GM21360 (cell line): ENCODE data around the gene SORCS1.

ENCODE experiments used
- ATAC-seq: cut with Tn5 transposase; IDR thresholded peaks from one replicate; pipeline ENCODE4 v1.9.1; 2021; ENCODE audit warnings: mild to moderate bottlenecking, moderate library complexity; ENCODE audit not compliant: unreplicated experiment

Gene SORCS1

DNA sequence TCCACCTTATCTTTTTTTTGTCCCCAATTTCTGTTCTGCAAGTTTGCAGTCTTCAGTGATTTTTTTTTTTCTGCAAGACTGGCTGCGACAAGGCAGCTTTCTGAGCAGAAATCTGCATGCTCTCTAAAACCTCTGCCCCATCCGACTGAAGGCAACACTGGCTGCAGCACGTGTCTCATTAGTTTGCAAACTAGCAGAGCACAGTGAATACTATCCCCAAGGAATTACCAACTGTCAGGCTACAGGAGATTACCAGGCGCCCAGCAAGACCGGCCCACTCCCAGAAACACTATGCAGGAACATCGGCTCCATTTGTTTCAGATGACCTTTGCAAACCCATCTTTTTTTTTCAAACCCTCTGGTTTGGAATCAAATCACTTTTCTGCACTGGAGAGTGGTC, 538.8 kb downstream of the SORCS1 start:
- ATAC-seq = no peak

DNA sequence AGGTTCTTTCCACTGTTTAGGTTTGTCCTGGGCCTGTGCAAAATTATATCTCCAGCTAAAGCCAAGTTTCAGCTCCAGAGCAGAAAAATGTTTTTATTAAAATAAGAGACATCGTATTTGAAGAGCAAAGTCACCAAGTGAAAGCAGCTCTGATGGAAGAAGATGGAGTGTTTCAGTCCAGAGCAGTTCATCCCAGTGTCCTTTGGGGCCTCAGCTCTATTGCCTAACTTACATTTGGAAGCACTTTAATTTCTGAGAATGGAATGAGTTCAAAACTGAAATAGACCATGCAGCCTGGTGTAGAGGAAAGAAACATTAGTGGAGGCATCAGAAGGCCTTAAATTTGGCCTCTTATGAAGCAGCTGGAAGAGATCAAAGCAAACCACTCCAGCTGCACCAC, 545.2 kb downstream of the SORCS1 start:
- ATAC-seq = no peak

DNA sequence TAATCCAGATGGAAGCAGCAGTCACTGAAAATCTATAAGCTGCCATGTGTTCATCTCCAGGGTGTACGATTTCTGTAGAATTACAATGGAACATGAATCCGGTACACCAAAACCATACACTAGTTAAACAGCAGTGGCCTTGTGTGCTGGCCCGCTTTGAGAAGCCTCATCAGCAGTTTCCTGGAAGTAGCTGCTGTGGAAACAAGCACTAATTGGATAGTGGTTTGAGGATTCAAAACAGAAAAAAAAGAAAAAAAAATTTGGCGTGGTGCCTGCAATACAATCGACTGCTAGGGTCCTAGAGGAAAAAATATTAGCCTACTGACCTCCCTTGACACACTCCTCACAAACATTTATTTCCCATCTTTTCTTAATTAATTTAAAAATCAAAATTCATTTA, 545.9 kb downstream of the SORCS1 start:
- ATAC-seq = no peak

DNA sequence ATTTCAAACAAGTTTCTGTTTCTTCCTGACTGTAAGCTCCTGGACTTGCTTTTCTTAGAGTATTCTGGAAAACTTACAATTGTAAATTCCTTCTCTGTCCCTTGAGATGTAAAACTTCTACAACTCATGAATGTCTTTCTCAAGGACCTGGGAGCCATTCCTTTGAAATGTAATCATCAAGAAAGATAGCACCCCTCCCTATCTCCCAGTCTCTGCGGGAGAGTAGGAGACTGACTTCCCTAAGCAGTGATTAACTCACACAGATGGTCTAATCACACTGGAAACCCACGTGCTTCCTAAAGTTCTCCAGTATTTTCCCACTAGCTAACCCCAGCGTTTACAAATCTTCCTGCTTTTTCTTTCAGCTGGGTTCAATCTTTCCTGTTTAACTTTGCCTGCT, 549.4 kb downstream of the SORCS1 start:
- no peak for ATAC-seq

DNA sequence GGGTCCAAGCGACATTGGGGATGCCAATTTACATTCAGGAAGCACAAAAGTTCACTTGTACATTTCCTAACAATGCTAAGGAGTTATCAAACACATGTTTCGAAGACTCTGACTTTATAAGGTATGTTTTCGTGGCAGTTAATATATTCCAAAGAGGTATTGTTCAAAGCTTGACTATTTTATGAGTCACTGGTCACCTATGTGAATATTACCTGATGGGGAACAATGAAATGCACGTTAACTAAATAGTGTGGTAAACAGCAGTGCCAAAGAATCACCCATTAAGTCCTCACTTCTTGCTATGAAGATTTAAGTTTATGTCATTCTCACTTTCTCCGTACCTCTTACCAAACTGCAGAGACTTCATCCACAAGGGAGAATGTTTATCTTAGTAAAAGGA, 550.2 kb downstream of the SORCS1 start:
- no peak for ATAC-seq

DNA sequence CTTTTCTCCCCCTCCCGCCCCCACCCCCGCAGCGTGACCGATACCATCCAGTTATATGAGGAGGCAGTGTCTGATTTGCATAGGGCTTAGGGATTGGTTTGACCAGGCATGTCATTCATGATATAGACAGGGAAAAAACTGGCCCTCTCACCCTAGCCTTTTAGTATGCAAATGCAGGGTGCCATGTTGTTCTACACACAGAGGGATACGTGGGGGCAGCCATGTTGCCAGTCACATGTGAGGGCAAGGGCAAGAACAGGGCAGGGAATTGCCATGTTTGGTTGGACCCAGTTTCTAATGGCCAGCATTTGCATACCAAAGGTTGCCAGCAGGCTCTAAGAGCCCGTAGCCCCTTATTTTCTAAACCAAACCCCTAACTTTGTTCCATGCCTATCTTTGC, 552.1 kb downstream of the SORCS1 start:
- ATAC-seq = no peak

DNA sequence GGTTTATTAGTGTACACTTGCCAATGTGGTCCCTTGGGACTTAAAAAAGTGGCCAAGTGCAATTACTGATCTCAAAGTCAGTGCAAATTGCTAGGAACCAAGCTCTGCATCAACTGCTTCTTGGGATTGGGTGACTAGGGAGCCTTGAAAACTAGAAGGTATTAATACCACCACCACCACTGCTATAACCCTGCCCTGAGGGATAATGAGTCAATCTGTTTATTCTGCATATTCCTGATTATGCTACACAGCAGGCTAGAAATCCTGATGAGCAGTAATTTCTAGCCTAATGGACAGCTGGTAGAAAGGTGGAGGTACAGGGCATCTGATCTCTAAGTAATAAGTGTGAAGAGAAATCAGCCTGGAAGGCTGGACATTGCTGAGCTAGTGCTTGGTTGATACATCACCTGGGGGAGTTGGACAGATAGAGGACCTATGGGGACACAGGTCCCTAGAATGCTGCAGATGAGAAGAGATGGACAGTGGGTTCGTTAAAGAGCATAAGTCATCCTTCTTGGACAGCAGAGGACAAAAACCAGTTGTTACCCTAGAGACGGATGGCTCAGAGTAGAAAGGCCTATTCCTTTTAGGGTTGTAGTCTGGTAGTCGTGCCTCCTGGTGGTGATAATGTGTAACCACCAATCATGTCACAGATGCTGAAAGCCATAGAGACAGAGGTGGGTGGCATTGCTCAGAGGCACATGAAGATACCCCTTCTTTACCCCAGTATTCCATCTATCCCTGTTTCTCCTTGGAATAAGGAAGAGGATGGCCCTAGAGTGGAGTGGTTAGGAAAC, 554.8 kb downstream of the SORCS1 start:
- no peak for ATAC-seq

DNA sequence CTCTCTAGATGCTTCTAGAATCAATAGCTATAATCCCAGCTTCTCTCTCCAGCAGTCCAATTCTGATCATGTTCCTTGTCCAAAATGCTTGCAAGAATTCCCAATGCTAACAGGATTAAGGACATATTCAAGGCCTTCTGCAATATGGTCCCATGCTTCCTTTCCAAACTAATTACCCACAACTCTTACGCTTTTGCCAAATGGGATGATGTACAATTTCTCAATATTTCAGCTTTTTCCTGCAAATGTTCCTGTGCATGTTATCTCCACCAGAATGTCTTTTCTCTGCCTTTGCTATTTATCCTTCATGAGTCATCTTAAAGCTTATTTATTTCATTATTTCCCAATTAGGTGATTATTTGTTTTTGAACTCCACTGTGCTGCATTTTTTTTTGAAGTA, 556.4 kb downstream of the SORCS1 start:
- no peak for ATAC-seq

DNA sequence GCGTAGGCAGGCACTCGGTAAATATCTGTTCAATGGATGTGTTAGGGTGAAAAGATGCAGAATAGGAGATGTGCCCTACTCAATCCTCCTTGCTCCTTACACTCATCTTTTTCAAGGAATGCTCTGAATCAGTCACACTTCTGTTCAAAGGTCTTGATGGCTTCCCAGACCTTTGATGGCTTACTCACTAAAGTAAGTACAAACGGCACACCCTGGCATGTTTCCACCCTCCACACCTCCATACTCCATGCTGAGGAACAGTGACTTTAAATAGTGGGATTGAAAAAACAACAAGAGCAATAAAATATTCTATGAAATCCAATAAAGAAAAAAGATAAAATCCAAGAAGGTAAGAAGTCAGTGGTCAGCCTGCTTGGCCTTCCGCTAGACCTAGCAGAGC, 569.2 kb downstream of the SORCS1 start:
- ATAC-seq = no peak

DNA sequence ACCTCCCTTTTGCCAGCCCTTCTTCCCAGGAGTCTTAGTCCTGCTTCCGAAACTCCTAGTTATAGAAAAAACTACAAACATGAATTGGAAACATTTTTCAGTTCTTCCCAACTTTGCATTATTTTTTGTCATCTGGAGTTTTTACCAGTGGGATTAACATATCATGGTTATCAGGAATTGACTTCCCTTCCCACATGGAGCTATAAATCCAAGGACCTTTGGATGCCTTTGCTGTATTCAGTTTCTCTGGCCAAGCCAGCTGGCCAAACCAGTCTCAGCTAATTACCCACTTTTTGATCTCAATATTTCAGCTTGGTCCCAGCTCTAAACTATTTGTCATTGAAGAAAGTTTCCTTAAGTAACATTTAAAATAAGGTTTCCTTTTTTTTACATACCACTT, 570.6 kb downstream of the SORCS1 start:
- ATAC-seq = no peak

DNA sequence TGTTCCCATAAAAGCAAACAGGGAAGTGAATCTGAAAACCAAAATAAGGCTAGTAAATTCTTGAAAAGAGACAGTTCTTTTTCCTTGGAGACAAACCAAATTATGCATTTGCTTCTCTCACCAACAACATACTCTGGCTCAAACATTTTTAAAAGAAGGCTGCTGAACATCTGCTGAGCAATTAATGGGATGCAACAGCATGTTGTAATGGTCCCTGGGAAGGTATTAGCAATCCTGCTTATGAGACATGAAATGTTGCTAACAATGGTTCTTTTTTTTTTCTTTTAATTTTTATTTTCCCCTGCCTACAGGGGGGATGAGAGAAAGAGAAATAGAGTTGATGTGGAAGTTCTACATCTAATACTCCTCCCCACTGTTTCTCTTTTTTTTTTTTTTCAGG, 572.1 kb downstream of the SORCS1 start:
- no peak for ATAC-seq

DNA sequence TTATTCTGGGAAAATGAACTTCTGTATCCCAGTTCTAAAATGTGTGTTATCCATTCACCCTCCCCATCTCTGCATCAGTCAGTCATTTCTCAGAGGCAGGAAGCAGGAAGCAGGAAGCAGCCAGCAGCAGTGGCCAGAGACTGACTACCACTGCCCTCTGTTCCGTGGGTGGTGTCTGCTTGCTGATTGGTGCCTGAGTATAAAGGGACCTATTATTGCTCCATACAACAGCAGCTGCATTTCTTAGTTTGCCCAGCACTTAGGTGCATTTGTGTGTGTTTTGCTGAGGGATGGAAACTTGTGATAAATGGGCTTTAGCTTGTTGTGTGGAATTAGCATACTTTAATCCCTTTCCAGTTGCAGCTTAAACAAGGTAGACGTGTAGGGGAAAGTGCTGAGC, 582.2 kb downstream of the SORCS1 start:
- no peak for ATAC-seq

DNA sequence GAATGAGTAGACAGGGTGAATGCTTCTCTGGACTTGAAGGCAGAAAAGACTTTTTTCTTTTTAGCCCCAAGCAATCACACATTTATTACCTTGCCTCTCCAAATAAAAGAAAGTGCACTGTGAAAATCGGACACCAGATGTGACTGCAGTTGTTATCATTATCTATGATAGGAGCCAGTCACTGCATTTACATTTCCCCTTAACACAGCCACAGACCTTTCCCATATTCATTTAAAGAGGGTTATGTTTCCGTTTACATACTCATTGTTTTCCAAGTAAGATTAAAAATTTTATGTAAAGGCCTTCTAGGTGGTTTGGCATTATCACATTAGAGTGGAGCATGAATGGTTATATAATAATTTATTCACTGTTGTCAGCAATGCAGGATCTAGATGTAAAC, 586.8 kb downstream of the SORCS1 start:
- ATAC-seq = no peak

DNA sequence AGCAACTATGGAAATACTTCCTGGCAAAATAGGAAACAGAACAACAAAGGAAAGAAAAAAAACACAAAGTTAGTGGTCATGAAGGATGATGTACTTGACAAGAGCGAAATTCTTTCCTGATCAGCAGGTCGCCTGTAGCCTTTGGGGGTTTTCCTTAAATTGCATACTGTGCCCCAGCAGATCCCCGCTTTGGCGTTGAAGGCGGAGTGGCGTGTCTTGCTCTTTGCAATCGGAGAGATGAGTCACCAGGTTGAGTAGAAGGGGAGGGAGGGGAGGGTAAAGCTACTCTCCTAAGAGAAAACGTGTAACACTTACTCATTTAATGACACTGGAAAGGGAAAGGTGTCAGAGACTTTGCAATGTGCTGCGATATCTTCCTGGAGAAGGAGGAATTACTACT, 587.2 kb downstream of the SORCS1 start:
- no peak for ATAC-seq

DNA sequence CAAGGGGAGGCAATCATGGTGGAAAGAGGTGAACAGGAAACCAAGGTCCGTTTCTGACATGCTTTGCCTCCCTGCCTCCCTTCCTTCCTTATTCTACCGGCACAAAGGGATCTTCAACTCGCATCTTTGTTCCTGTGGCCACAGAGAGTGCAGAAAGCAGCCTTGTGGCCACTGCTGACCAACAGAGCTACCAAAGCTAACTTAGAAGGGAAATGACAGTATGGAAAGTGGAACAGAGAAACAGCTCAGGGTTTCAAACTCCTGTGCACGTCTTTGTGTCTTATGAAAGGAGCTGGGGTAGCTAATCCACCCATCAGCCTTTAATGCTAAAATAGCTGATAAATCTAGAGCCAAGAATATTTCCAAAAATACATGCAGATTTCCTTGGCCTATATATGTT, 588.0 kb downstream of the SORCS1 start:
- no peak for ATAC-seq

DNA sequence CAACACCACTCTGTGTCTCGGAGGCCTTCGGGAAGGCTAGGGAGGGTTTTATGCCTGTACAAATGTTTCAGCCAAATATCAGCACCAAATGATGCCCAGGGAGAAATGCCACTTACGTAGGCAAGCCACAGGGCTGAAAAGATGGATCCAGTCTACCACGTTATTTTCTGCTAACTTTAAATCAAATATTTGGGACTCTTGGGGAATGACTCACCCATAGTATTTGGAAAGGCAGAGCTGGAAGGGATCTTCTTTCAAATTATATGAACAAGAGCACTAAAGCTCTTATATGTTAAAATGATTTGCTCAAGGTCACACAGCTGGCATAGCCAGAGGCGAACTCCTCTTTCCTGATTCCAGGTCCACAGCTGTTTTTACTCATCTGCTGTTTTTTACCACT, 591.4 kb downstream of the SORCS1 start:
- no peak for ATAC-seq

DNA sequence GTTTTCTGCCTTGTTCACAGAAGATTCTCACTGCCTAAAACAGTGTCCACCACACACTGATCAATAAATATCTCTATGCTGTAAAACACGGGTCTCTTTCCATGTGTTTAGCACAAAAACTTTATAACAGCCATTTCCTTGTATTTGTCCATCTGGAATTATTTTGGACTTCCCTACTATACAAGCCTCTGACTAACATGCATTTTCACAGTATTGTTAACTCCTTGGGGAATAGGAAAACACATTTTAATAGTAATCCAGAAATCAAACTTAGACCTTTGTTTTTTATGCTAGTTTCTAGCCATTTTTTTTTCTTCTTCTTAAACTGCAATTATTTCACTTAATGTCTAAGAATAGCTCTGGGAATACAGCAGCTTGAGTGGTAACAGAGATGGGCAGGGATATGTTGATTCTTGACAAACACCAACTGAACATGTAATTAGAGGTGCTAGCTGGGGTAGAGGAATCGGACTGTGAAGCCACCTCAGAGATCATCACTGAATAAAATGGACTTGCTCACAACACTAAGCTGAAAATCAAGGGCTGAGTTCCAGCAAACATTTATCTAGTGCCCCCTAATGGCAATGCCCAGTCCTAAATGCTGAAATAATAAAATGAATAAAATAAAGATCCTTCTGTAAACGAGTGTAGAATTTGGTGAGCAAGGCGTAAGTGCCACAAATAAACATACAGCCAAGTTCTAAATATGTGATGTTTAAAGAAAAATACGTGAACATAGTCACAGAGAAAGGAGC, 593.1 kb downstream of the SORCS1 start:
- ATAC-seq = no peak

DNA sequence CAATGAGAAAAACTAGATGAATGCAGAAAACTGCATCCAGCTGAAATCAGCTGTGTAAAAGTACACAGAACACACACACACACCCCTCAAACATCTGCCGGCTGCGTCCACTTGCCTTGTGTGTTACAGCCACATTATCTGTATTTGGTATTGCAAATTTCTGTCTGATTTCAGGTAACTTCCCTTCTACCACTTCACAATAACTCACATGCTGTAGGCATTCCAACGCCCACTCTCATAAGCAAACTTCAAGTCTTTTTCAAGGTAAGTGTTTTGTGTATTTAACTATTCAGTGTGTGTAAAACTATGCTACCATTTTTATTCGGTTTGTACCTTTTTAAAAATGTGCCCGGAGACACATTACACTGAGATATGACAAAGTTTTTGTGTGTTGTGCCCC, 594.2 kb downstream of the SORCS1 start:
- ATAC-seq = no peak

DNA sequence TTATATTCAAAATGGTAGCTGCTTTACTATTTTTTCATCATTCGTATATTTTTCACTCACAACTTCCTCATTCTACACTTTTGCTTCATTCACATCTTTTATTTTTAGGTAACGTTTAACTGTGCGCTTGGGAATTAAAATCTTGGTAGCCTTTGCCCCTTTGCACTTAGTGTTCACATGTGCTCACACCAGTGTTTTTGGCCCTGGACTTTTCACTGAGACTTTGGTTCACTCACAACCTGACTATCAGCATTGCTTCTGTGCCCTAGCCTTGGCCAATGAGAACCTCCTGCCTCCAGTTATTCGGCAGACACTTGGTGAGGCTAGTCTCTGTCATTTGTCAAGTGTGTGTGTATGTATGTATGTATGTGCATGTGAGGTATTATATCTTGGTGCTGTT, 596.9 kb downstream of the SORCS1 start:
- no peak for ATAC-seq

DNA sequence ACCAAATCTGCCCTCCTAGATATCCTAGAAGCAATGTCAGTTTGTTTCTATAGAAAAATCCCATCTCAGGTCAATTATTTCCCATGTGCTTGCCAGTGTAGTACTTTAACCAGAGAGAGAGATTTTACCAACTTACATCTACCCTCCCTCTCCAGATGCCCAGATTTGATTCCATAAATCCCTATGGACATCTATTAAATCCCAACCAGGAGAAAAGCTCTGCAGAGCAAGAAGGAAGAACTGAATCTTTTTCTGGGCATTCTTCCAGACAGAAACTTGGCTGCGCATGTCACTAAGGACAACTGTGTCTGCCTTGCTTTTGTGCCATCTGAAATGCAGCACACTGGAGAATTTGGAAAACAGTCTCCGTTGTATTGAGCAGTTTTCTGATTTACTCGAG, 597.6 kb downstream of the SORCS1 start:
- ATAC-seq = no peak

DNA sequence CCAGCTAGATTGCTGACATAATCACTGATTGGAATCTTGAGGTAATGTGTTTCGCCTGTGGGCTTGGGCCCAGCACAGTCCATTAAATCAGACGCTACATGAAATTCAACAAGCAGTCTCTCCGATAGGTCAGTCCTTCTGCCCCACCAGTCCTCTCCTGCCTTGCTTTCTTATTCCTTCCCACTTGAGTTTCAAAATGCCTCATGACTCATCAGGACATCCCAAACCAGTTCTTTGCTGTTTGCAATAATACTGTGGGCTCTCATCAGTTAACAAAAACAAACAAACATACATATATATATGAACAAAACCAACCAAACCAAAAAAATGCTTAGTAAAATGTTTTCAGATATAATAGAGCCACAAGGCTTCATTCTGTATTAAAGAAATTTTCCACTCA, 599.0 kb downstream of the SORCS1 start:
- ATAC-seq = no peak

DNA sequence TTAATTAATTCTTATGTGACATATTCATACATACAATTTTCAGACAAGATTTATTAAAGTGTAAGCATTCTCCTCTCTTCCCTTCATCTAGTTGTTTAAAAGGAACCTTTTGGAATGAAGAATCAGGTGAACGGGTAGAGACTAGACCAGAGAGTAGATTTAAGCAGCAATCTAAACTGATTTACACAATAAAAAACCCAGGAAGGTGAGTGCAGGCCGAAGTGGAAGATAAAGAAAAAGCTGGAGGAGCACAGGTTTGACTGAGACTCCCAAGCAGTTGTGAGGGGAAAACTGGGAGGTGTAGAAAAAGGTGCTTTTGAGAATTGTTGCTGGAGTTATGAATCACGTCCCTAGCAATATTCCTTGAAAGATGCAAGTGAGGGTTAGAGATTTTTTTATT, 601.1 kb downstream of the SORCS1 start:
- ATAC-seq = no peak
